Measurements from ENCODE around the gene CACNG7. TPM values are rescaled to one million over a fixed set of nuclear protein-coding genes. Genes with fewer than 3 reads are reported as not detected.

The CACNG7 gene
- total RNA-seq, 1 experiment from 2014 or later, result not detected

- ATAC-seq (no peak; the same call in 1 of the 2 replicates), DNase-seq (peak; percentile 41)
- no peak overlapping the region for H3K27ac ChIP-seq (ENCODE audit: low read length)
- no peaks in the 10 kb centered on the region for H4K20me1 ChIP-seq (ENCODE audit: low read length)
- no peaks in the 10 kb centered on the region for H3K9me2 ChIP-seq (replicated peaks; ENCODE audit: low read length)
- TF ChIP-seq EZH2 (IDR thresholded peaks at IDR 0.05; ENCODE audit: low read length, unreplicated experiment), result peak; percentile 35
- TF ChIP-seq EZH2phosphoT487 (IDR thresholded peaks at IDR 0.05; ENCODE audit: borderline replicate concordance, low read length), result no peak
- H3K9me3 ChIP-seq (ENCODE audit: low read length), result no peaks in the 10 kb centered on the region
- CTCF ChIA-PET, result no interaction called here
- no TSS peak for BruUV-seq (replicated peaks)
- POLR2A ChIA-PET (ENCODE audit: unreplicated experiment), result no interaction called here
- H3K27me3 ChIP-seq (ENCODE audit: low read length), result peaks cover 73% of the 10 kb centered on the region
- no peak overlapping the region for H3K4me3 ChIP-seq (ENCODE audit: low read length)
- no peak overlapping the region for H3K4me2 ChIP-seq (ENCODE audit: low read length)
- no peaks in the 10 kb centered on the region for H3K36me3 ChIP-seq (ENCODE audit: low read depth, low read length)
- H3K9ac ChIP-seq (ENCODE audit: low read length), result no peak overlapping the region
- intact Hi-C loops (cut with micrococcal nuclease), result no loop called here
- no peak overlapping the region for H2AFZ ChIP-seq (ENCODE audit: low read length)
- H3K4me1 ChIP-seq (ENCODE audit: insufficient read depth, low read length), result peaks cover 5% of the 10 kb centered on the region; the same call in 1 of the 2 replicates
- H3F3A ChIP-seq (ENCODE audit: low read length, unreplicated experiment), result no peaks in the 10 kb centered on the region
- no peaks in the 10 kb centered on the region for H3K79me2 ChIP-seq (ENCODE audit: low read length)
Measured at GRCh38 chr19:53957448-53958167, 48.5 kb downstream of the CACNG7 start.

GRCh38 chr19:53958168-53958571 is 49.1 kb downstream of the CACNG7 start:
- H3K4me1 ChIP-seq (ENCODE audit: insufficient read depth, low read length), result peaks cover 5% of the 10 kb centered on the region; the same call in 1 of the 2 replicates
- H3K36me3 ChIP-seq (ENCODE audit: low read depth, low read length), result no peaks in the 10 kb centered on the region
- ChIA-PET CTCF (no interaction called here), POLR2A (ENCODE audit: unreplicated experiment) (no interaction called here)
- H3F3A ChIP-seq (ENCODE audit: low read length, unreplicated experiment), result no peaks in the 10 kb centered on the region
- no peak for ATAC-seq
- no peaks in the 10 kb centered on the region for H4K20me1 ChIP-seq (ENCODE audit: low read length)
- H2AFZ ChIP-seq (ENCODE audit: low read length), result no peak overlapping the region
- no peak for TF ChIP-seq EZH2phosphoT487 (IDR thresholded peaks at IDR 0.05; ENCODE audit: borderline replicate concordance, low read length)
- TF ChIP-seq EZH2 (IDR thresholded peaks at IDR 0.05; ENCODE audit: low read length, unreplicated experiment), result no peak
- no peak for TF ChIP-seq CTCF (conservative IDR thresholded peaks at IDR 0.05; ENCODE audit: low read depth, low read length)
- H3K4me3 ChIP-seq (ENCODE audit: low read length), result no peak overlapping the region
- no TSS peak for BruUV-seq (replicated peaks)
- H3K79me2 ChIP-seq (ENCODE audit: low read length), result no peaks in the 10 kb centered on the region
- H3K9me2 ChIP-seq (replicated peaks; ENCODE audit: low read length), result no peaks in the 10 kb centered on the region
- no peaks in the 10 kb centered on the region for H3K9me3 ChIP-seq (ENCODE audit: low read length)
- H3K9ac ChIP-seq (ENCODE audit: low read length), result no peak overlapping the region
- no peak overlapping the region for H3K4me2 ChIP-seq (ENCODE audit: low read length)
- intact Hi-C loops (cut with micrococcal nuclease), result no loop called here
- H3K27me3 ChIP-seq (ENCODE audit: low read length), result peaks cover 74% of the 10 kb centered on the region
- DNase-seq, result no peak
- no peak overlapping the region for H3K27ac ChIP-seq (ENCODE audit: low read length)

GRCh38 chr19:53958823-53959757 is 50.0 kb downstream of the CACNG7 start:
- H3K27ac ChIP-seq (ENCODE audit: low read length), result no peak overlapping the region
- no peak overlapping the region for H3K4me3 ChIP-seq (ENCODE audit: low read length)
- no peaks in the 10 kb centered on the region for H3K79me2 ChIP-seq (ENCODE audit: low read length)
- no peak overlapping the region for H2AFZ ChIP-seq (ENCODE audit: low read length)
- CTCF ChIA-PET, result no interaction called here
- POLR2A ChIA-PET (ENCODE audit: unreplicated experiment), result no interaction called here
- H3K9me3 ChIP-seq (ENCODE audit: low read length), result no peaks in the 10 kb centered on the region
- no peaks in the 10 kb centered on the region for H3F3A ChIP-seq (ENCODE audit: low read length, unreplicated experiment)
- no peaks in the 10 kb centered on the region for H3K36me3 ChIP-seq (ENCODE audit: low read depth, low read length)
- intact Hi-C loops (cut with micrococcal nuclease), result no loop called here
- no peaks in the 10 kb centered on the region for H4K20me1 ChIP-seq (ENCODE audit: low read length)
- no peak for TF ChIP-seq CTCF (conservative IDR thresholded peaks at IDR 0.05; ENCODE audit: low read depth, low read length)
- no peak for TF ChIP-seq EZH2phosphoT487 (IDR thresholded peaks at IDR 0.05; ENCODE audit: borderline replicate concordance, low read length)
- TF ChIP-seq EZH2 (IDR thresholded peaks at IDR 0.05; ENCODE audit: low read length, unreplicated experiment), result no peak
- H3K9me2 ChIP-seq (replicated peaks; ENCODE audit: low read length), result no peaks in the 10 kb centered on the region
- H3K4me2 ChIP-seq (ENCODE audit: low read length), result no peak overlapping the region
- H3K27me3 ChIP-seq (ENCODE audit: low read length), result peaks cover 79% of the 10 kb centered on the region
- ATAC-seq, result no peak
- DNase-seq, result no peak
- H3K4me1 ChIP-seq (ENCODE audit: insufficient read depth, low read length), result peaks cover 5% of the 10 kb centered on the region; the same call in 1 of the 2 replicates
- no peak overlapping the region for H3K9ac ChIP-seq (ENCODE audit: low read length)
- BruUV-seq (replicated peaks), result no TSS peak

Measured in PC-3 (cell line).